Measurements from ENCODE around the gene ADGRF1. TPM values are rescaled to one million over a fixed set of nuclear protein-coding genes. Genes with fewer than 3 reads are reported as not detected.

ADGRF1 gene
- total RNA-seq, 4 donors from 2014 or later = 0.64 to 1.2 TPM; not detected in 2

DNA sequence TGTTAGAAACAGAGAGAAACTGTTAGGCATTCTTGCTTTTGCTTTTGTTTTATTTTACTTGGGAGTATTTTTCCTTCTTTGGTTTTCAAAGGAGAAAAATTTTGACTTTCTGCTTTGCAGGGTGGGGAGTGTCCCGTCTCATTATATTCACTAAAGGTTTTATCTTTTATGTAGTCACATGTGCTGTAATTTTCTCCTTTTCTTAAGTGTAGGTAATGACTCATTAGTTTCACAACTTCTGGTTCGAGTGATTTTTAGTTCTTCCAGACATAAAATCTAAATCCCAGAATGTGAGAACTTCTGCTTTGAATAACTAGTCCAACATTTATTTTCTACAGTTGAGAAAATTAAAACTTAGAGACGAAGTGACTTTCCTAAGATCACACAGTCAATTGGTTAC is 37.7 kb downstream of the ADGRF1 start:
- no peaks in the 10 kb centered on the region for H3K36me3 ChIP-seq
- intact Hi-C loops (cut with DNase I; ENCODE audit: low total_unique reads) = no loop called here
- no peak overlapping the region for H3K4me3 ChIP-seq
- H3K4me1 ChIP-seq = no peaks in the 10 kb centered on the region
- no peaks in the 10 kb centered on the region for H3K9me3 ChIP-seq
- H3K27me3 ChIP-seq = no peaks in the 10 kb centered on the region
- 56 to 70% methylated on average over 3 of the region's 3 CpGs for WGBS, 2 donors (ENCODE audit: low coverage in 1 of 2)
- no peak overlapping the region for H3K27ac ChIP-seq
- TF ChIP-seq EP300 (IDR thresholded peaks at IDR 0.05; ENCODE audit: low read depth) (no peak), POLR2AphosphoS5 (IDR thresholded peaks at IDR 0.05) (no peak), POLR2A (IDR thresholded peaks at IDR 0.05) (no peak)
- in situ Hi-C loops (cut with MboI; ENCODE audit: low pct_ligation_motif_present in 1 of 4, low pct_unique_long_range_greater_than_20kb in 1 of 4, low sequenced_read_pairs in 3 of 4) = no loop called here
- DNase-seq = no peak

GRCh38 chr6:47000842-47001241 is 41.3 kb downstream of the ADGRF1 start:
- intact Hi-C loops (cut with DNase I; ENCODE audit: low total_unique reads) = no loop called here
- no peak for DNase-seq

DNA sequence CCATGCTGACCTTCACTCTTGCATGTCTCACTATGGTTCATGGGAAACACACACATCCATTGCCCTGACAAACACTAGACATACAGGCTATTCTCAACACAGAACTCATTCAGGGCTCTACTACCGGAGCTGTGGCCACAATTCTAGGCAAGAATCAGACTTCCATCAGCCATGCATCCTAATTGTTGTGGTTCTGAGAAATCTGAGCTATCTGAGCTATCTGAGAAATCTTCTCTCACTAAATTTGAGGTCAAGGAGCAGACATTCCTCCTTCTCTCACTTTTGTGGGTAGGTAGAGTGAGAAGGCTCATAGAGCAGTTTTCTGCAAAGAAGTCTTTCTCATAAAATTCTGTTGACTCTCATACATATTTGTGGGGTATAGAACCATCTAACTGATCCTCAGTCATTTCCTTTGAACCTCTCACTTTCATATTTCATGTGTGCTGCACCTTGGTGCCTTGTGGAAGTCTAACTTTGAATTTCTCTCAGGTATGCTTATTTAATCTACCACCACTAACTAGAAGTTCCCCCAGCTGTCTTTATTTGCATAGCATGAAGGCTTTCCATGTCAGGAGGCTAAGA is 43.6 kb downstream of the ADGRF1 start:
- no peak for DNase-seq
- Histone ChIP-seq H3K4me1 (peaks cover 0 to 9% (median 4%) of the 10 kb centered on the region in 4 donors), H3K9me3 (no peaks in the 10 kb centered on the region), H3K27me3 (peaks cover 3% of the 10 kb centered on the region), H3K27ac (no peak overlapping the region), H3K36me3 (no peaks in the 10 kb centered on the region), H3K4me3 (no peak overlapping the region)
- no peak for TF ChIP-seq EP300 (IDR thresholded peaks at IDR 0.05; ENCODE audit: low read depth)
- no peak for TF ChIP-seq POLR2A (IDR thresholded peaks at IDR 0.05)
- TF ChIP-seq, protein P1, sequence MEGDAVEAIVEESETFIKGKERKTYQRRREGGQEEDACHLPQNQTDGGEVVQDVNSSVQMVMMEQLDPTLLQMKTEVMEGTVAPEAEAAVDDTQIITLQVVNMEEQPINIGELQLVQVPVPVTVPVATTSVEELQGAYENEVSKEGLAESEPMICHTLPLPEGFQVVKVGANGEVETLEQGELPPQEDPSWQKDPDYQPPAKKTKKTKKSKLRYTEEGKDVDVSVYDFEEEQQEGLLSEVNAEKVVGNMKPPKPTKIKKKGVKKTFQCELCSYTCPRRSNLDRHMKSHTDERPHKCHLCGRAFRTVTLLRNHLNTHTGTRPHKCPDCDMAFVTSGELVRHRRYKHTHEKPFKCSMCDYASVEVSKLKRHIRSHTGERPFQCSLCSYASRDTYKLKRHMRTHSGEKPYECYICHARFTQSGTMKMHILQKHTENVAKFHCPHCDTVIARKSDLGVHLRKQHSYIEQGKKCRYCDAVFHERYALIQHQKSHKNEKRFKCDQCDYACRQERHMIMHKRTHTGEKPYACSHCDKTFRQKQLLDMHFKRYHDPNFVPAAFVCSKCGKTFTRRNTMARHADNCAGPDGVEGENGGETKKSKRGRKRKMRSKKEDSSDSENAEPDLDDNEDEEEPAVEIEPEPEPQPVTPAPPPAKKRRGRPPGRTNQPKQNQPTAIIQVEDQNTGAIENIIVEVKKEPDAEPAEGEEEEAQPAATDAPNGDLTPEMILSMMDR (IDR thresholded peaks at IDR 0.05) = no peak
- TF ChIP-seq POLR2AphosphoS5 (IDR thresholded peaks at IDR 0.05) = no peak
- WGBS, 2 donors (ENCODE audit: low coverage in 1 of 2) = 72% methylated on average over 1 of the region's 1 CpG; no CpG with 5 or more reads in 1 of the 2 donors
- intact Hi-C loops (cut with DNase I; ENCODE audit: low total_unique reads) = no loop called here
- in situ Hi-C loops (cut with MboI; ENCODE audit: low pct_ligation_motif_present in 1 of 4, low pct_unique_long_range_greater_than_20kb in 1 of 4, low sequenced_read_pairs in 3 of 4) = no loop called here

More at GRCh38 chr6:47000842-47001241, 41.3 kb downstream of the ADGRF1 start:
- Histone ChIP-seq H3K27me3 (no peaks in the 10 kb centered on the region), H3K9me3 (no peaks in the 10 kb centered on the region), H3K36me3 (no peaks in the 10 kb centered on the region), H3K4me3 (no peak overlapping the region), H3K27ac (no peak overlapping the region), H3K4me1 (peaks cover 0 to 9% (median 4%) of the 10 kb centered on the region in 4 donors)
- in situ Hi-C loops (cut with MboI; ENCODE audit: low pct_ligation_motif_present in 1 of 4, low pct_unique_long_range_greater_than_20kb in 1 of 4, low sequenced_read_pairs in 3 of 4) = no loop called here
- no peak for TF ChIP-seq POLR2AphosphoS5 (IDR thresholded peaks at IDR 0.05)
- TF ChIP-seq, protein P1 (IDR thresholded peaks at IDR 0.05) = no peak
- WGBS, 2 donors (ENCODE audit: low coverage in 1 of 2) = 85% methylated on average over 4 of the region's 4 CpGs; no CpG with 5 or more reads in 1 of the 2 donors

DNA sequence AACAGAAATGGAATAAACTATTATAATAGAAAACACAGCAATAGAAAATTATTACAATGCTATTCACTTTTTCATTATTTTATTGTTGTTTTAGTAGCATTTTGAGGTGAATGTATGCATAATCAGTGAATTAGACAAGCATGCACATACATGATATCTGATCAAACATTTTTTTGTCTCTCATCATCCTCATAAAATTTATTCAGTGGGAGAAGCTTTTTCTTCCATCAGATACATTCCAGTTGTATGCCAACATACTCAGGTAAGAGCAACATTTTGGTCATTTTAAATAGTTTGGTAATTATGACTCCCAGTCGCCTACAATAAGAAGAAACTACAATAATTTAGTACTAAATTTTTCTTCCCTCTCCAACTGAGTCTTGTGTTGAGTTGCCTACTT is 44.5 kb downstream of the ADGRF1 start:
- Histone ChIP-seq H3K27me3 (peaks cover 3% of the 10 kb centered on the region), H3K9me3 (no peaks in the 10 kb centered on the region), H3K36me3 (no peaks in the 10 kb centered on the region), H3K4me3 (no peak overlapping the region), H3K4me1 (peaks cover 0 to 9% (median 4%) of the 10 kb centered on the region in 4 donors), H3K27ac (no peak overlapping the region)
- in situ Hi-C loops (cut with MboI; ENCODE audit: low pct_ligation_motif_present in 1 of 4, low pct_unique_long_range_greater_than_20kb in 1 of 4, low sequenced_read_pairs in 3 of 4) (no loop called here), intact Hi-C loops (cut with DNase I; ENCODE audit: low total_unique reads) (no loop called here)
- TF ChIP-seq POLR2A (IDR thresholded peaks at IDR 0.05) = no peak
- TF ChIP-seq, protein P1 (IDR thresholded peaks at IDR 0.05) = no peak
- no peak for TF ChIP-seq EP300 (IDR thresholded peaks at IDR 0.05; ENCODE audit: low read depth)
- TF ChIP-seq POLR2AphosphoS5 (IDR thresholded peaks at IDR 0.05) = no peak
- DNase-seq = no peak
- WGBS, 2 donors (ENCODE audit: low coverage in 1 of 2) = 78 to 83% methylated on average over 1 of the region's 1 CpG

Measured in transverse colon (tissue), 4 donors.